ENCODE measurements around the gene TMEM26.

Gene TMEM26

GRCh38 chr10:61376377-61376776 is 76.8 kb downstream of the TMEM26 start:
- WGBS, 2 donors (ENCODE audit: extremely low coverage in 2 of 2, insufficient read length in 2 of 2, insufficient replicate concordance in 1 of 2): no CpG with 5 or more reads among the region's 1 CpG
- Histone ChIP-seq H3K9ac (ENCODE audit: low read depth, low read length, poor library complexity) (no peak overlapping the region), H2BK12ac (ENCODE audit: low read length) (no peak overlapping the region), H2BK15ac (ENCODE audit: low read length) (no peak overlapping the region), H4K8ac (ENCODE audit: low read depth, low read length) (no peak overlapping the region), H3K27me3 (ENCODE audit: control insufficient read depth in 3 of 3, insufficient read depth in 3 of 3, low read depth in 1 of 3, low read length in 3 of 3) (no peaks in the 10 kb centered on the region), H3K4me2 (ENCODE audit: insufficient read depth, low read length, poor library complexity, severe bottlenecking) (no peak overlapping the region), H3K14ac (ENCODE audit: low read length) (peak overlapping the region; percentile 4), H2BK5ac (ENCODE audit: low read length) (no peak overlapping the region), H3K9me3 (replicated peaks in 1 of 2; ENCODE audit: control insufficient read depth in 2 of 2, insufficient read depth in 1 of 2, low read depth in 1 of 2, low read length in 2 of 2) (peaks cover 0 to 2% of the 10 kb centered on the region in 2 donors), H2AK5ac (ENCODE audit: low read depth, low read length) (no peak overlapping the region), H3K23ac (ENCODE audit: low read depth, low read length, poor library complexity) (no peak overlapping the region), H4K91ac (ENCODE audit: low read depth, low read length, poor library complexity) (no peak overlapping the region), H3K18ac (ENCODE audit: low read length) (no peak overlapping the region), H3K79me1 (ENCODE audit: low read depth, low read length) (no peaks in the 10 kb centered on the region), H3K4me1 (ENCODE audit: control insufficient read depth in 2 of 2, insufficient read depth in 1 of 2, low read depth in 1 of 2, low read length in 2 of 2) (no peaks in the 10 kb centered on the region), H3K27ac (replicated peaks; ENCODE audit: low read length) (no peak overlapping the region), H3K4ac (ENCODE audit: low read length) (no peak overlapping the region), H3K4me3 (ENCODE audit: low read length in 2 of 2) (peak overlapping the region in 1 of 2 donors; percentile 4), H3K36me3 (replicated peaks in 1 of 2; ENCODE audit: control insufficient read depth in 2 of 2, insufficient read depth in 2 of 2, low read length in 2 of 2) (no peaks in the 10 kb centered on the region), H2BK120ac (ENCODE audit: low read depth, low read length) (no peak overlapping the region), H2AFZ (ENCODE audit: low read length) (no peak overlapping the region)
- DNase-seq (ENCODE audit: low spot score): no peak

GRCh38 chr10:61366365-61366764 is 86.8 kb downstream of the TMEM26 start:
- Histone ChIP-seq H2BK15ac (ENCODE audit: low read length) (no peak overlapping the region), H3K27me3 (ENCODE audit: control insufficient read depth in 3 of 3, insufficient read depth in 3 of 3, low read depth in 1 of 3, low read length in 3 of 3) (no peaks in the 10 kb centered on the region), H3K23ac (ENCODE audit: low read depth, low read length, poor library complexity) (no peak overlapping the region), H3K4me3 (ENCODE audit: low read length in 2 of 2) (no peak overlapping the region), H2BK5ac (ENCODE audit: low read length) (no peak overlapping the region), H4K8ac (ENCODE audit: low read depth, low read length) (no peak overlapping the region), H3K18ac (ENCODE audit: low read length) (no peak overlapping the region), H2BK120ac (ENCODE audit: low read depth, low read length) (no peak overlapping the region), H3K9me3 (replicated peaks in 1 of 2; ENCODE audit: control insufficient read depth in 2 of 2, insufficient read depth in 1 of 2, low read depth in 1 of 2, low read length in 2 of 2) (no peaks in the 10 kb centered on the region), H3K79me1 (ENCODE audit: low read depth, low read length) (no peaks in the 10 kb centered on the region), H4K91ac (ENCODE audit: low read depth, low read length, poor library complexity) (no peak overlapping the region), H3K36me3 (replicated peaks in 1 of 2; ENCODE audit: control insufficient read depth in 2 of 2, insufficient read depth in 2 of 2, low read length in 2 of 2) (no peaks in the 10 kb centered on the region), H3K27ac (replicated peaks; ENCODE audit: low read length) (no peak overlapping the region), H3K4me1 (ENCODE audit: control insufficient read depth in 2 of 2, insufficient read depth in 1 of 2, low read depth in 1 of 2, low read length in 2 of 2) (no peaks in the 10 kb centered on the region), H2AK5ac (ENCODE audit: low read depth, low read length) (no peak overlapping the region), H2AFZ (ENCODE audit: low read length) (no peak overlapping the region), H2BK12ac (ENCODE audit: low read length) (no peak overlapping the region), H3K9ac (ENCODE audit: low read depth, low read length, poor library complexity) (no peak overlapping the region), H3K14ac (ENCODE audit: low read length) (no peak overlapping the region), H3K4ac (ENCODE audit: low read length) (no peak overlapping the region), H3K4me2 (ENCODE audit: insufficient read depth, low read length, poor library complexity, severe bottlenecking) (no peak overlapping the region)
- no CpG with 5 or more reads among the region's 1 CpG for WGBS, 2 donors (ENCODE audit: extremely low coverage in 2 of 2, insufficient read length in 2 of 2, insufficient replicate concordance in 1 of 2)
- DNase-seq (ENCODE audit: low spot score): no peak

GRCh38 chr10:61364619-61365018 is 88.6 kb downstream of the TMEM26 start:
- H3K4me3 ChIP-seq (ENCODE audit: low read length in 2 of 2): no peak overlapping the region
- H2BK120ac ChIP-seq (ENCODE audit: low read depth, low read length): no peak overlapping the region
- no peak overlapping the region for H3K18ac ChIP-seq (ENCODE audit: low read length)
- DNase-seq (ENCODE audit: low spot score): no peak
- no peak overlapping the region for H2BK15ac ChIP-seq (ENCODE audit: low read length)
- no peak overlapping the region for H2BK12ac ChIP-seq (ENCODE audit: low read length)
- H3K23ac ChIP-seq (ENCODE audit: low read depth, low read length, poor library complexity): no peak overlapping the region
- H3K14ac ChIP-seq (ENCODE audit: low read length): no peak overlapping the region
- no peaks in the 10 kb centered on the region for H3K36me3 ChIP-seq (replicated peaks in 1 of 2; ENCODE audit: control insufficient read depth in 2 of 2, insufficient read depth in 2 of 2, low read length in 2 of 2)
- no peaks in the 10 kb centered on the region for H3K9me3 ChIP-seq (replicated peaks in 1 of 2; ENCODE audit: control insufficient read depth in 2 of 2, insufficient read depth in 1 of 2, low read depth in 1 of 2, low read length in 2 of 2)
- no peaks in the 10 kb centered on the region for H3K27me3 ChIP-seq (ENCODE audit: control insufficient read depth in 3 of 3, insufficient read depth in 3 of 3, low read depth in 1 of 3, low read length in 3 of 3)
- H4K91ac ChIP-seq (ENCODE audit: low read depth, low read length, poor library complexity): no peak overlapping the region
- H4K8ac ChIP-seq (ENCODE audit: low read depth, low read length): no peak overlapping the region
- H2AFZ ChIP-seq (ENCODE audit: low read length): no peak overlapping the region
- no peak overlapping the region for H2BK5ac ChIP-seq (ENCODE audit: low read length)
- no peak overlapping the region for H3K27ac ChIP-seq (replicated peaks; ENCODE audit: low read length)
- no peak overlapping the region for H3K4ac ChIP-seq (ENCODE audit: low read length)
- H3K9ac ChIP-seq (ENCODE audit: low read depth, low read length, poor library complexity): no peak overlapping the region
- H3K4me2 ChIP-seq (ENCODE audit: insufficient read depth, low read length, poor library complexity, severe bottlenecking): no peak overlapping the region
- H3K79me1 ChIP-seq (ENCODE audit: low read depth, low read length): no peaks in the 10 kb centered on the region
- H2AK5ac ChIP-seq (ENCODE audit: low read depth, low read length): no peak overlapping the region
- WGBS, 2 donors (ENCODE audit: extremely low coverage in 2 of 2, insufficient read length in 2 of 2, insufficient replicate concordance in 1 of 2): no CpG with 5 or more reads among the region's 2 CpGs
- no peaks in the 10 kb centered on the region for H3K4me1 ChIP-seq (ENCODE audit: control insufficient read depth in 2 of 2, insufficient read depth in 1 of 2, low read depth in 1 of 2, low read length in 2 of 2)

GRCh38 chr10:61363006-61363405 is 90.2 kb downstream of the TMEM26 start:
- H3K14ac ChIP-seq (ENCODE audit: low read length): no peak overlapping the region
- no peak overlapping the region for H3K4me3 ChIP-seq (ENCODE audit: low read length in 2 of 2)
- no peak overlapping the region for H4K91ac ChIP-seq (ENCODE audit: low read depth, low read length, poor library complexity)
- no peak overlapping the region for H2BK120ac ChIP-seq (ENCODE audit: low read depth, low read length)
- no peaks in the 10 kb centered on the region for H3K9me3 ChIP-seq (replicated peaks in 1 of 2; ENCODE audit: control insufficient read depth in 2 of 2, insufficient read depth in 1 of 2, low read depth in 1 of 2, low read length in 2 of 2)
- H4K8ac ChIP-seq (ENCODE audit: low read depth, low read length): no peak overlapping the region
- no peak overlapping the region for H3K4me2 ChIP-seq (ENCODE audit: insufficient read depth, low read length, poor library complexity, severe bottlenecking)
- no peak for DNase-seq (ENCODE audit: low spot score)
- H3K79me1 ChIP-seq (ENCODE audit: low read depth, low read length): no peaks in the 10 kb centered on the region
- no peak overlapping the region for H3K9ac ChIP-seq (ENCODE audit: low read depth, low read length, poor library complexity)
- no peaks in the 10 kb centered on the region for H3K27me3 ChIP-seq (ENCODE audit: control insufficient read depth in 3 of 3, insufficient read depth in 3 of 3, low read depth in 1 of 3, low read length in 3 of 3)
- H3K27ac ChIP-seq (replicated peaks; ENCODE audit: low read length): no peak overlapping the region
- H2AFZ ChIP-seq (ENCODE audit: low read length): no peak overlapping the region
- no peak overlapping the region for H3K23ac ChIP-seq (ENCODE audit: low read depth, low read length, poor library complexity)
- H3K4ac ChIP-seq (ENCODE audit: low read length): no peak overlapping the region
- no peak overlapping the region for H3K18ac ChIP-seq (ENCODE audit: low read length)
- H2BK12ac ChIP-seq (ENCODE audit: low read length): no peak overlapping the region
- no peaks in the 10 kb centered on the region for H3K4me1 ChIP-seq (ENCODE audit: control insufficient read depth in 2 of 2, insufficient read depth in 1 of 2, low read depth in 1 of 2, low read length in 2 of 2)
- no CpG with 5 or more reads among the region's 3 CpGs for WGBS, 2 donors (ENCODE audit: extremely low coverage in 2 of 2, insufficient read length in 2 of 2, insufficient replicate concordance in 1 of 2)
- H2BK15ac ChIP-seq (ENCODE audit: low read length): no peak overlapping the region
- no peak overlapping the region for H2BK5ac ChIP-seq (ENCODE audit: low read length)
- H2AK5ac ChIP-seq (ENCODE audit: low read depth, low read length): no peak overlapping the region
- no peaks in the 10 kb centered on the region for H3K36me3 ChIP-seq (replicated peaks in 1 of 2; ENCODE audit: control insufficient read depth in 2 of 2, insufficient read depth in 2 of 2, low read length in 2 of 2)

Measured in neuronal stem cell (in vitro differentiated cells).